Fibroblast of lung (primary cell): Measurements from ENCODE around the gene ZYG11B.

ENCODE experiments used
- EZH2 ChIP-seq: IDR thresholded peaks from 2 replicates; pipeline ENCODE4 v1.5.1; 2012; ENCODE audit warnings: low read length, control low read depth, mild to moderate bottlenecking; ENCODE audit errors: missing control alignments
- TF ChIP-seq, protein P1 (sequence below), 2 donors: IDR thresholded peaks in 1 of 2; conservative IDR thresholded peaks in 1 of 2; 1 replicate in 1 of 2; 2 replicates in 1 of 2; pipeline ENCODE4 v1.5.1; 2011 to 2012; ENCODE audit warnings: low read length in 2 of 2, control low read depth in 1 of 2, inconsistent platforms in 1 of 2, low read depth in 1 of 2, mild to moderate bottlenecking in 1 of 2

DNA sequence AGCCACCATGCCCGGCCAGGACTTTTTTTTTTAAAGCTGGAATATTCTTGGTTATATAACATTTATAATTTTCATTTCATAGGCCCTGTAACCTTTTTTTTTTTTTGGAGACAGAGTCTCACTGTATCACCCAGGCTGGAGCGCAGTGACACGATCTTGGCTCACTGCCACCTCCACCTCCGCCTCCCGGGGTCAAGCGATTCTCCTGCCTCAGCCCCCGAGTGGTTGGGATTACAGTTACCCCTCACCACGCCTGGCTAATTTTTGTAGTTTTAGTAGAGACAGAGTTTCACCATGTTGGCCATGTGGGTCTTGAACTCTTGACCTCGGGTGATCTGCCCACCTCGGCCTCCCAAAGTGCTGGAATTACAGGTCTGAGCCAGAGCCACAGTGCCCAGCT, 12.6 kb downstream of the ZYG11B start:
- TF ChIP-seq, protein P1, sequence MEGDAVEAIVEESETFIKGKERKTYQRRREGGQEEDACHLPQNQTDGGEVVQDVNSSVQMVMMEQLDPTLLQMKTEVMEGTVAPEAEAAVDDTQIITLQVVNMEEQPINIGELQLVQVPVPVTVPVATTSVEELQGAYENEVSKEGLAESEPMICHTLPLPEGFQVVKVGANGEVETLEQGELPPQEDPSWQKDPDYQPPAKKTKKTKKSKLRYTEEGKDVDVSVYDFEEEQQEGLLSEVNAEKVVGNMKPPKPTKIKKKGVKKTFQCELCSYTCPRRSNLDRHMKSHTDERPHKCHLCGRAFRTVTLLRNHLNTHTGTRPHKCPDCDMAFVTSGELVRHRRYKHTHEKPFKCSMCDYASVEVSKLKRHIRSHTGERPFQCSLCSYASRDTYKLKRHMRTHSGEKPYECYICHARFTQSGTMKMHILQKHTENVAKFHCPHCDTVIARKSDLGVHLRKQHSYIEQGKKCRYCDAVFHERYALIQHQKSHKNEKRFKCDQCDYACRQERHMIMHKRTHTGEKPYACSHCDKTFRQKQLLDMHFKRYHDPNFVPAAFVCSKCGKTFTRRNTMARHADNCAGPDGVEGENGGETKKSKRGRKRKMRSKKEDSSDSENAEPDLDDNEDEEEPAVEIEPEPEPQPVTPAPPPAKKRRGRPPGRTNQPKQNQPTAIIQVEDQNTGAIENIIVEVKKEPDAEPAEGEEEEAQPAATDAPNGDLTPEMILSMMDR (conservative IDR thresholded peaks at IDR 0.05 in 1 of 2, IDR thresholded peaks at IDR 0.05 in 1 of 2; ENCODE audit: low read depth in 1 of 2, low read length in 2 of 2): no peak
- TF ChIP-seq EZH2: no peak
